Ovary (tissue), 9 donors: Measurements from ENCODE around the gene NUP160. TPM values are rescaled to one million over a fixed set of nuclear protein-coding genes. Genes with fewer than 3 reads are reported as not detected.

ENCODE experiments used
- DNase-seq, 5 donors: peaks; one replicate each; pipeline ENCODE4 v3.0.0-alpha.2; 2019 to 2020
- H3K27ac ChIP-seq, 2 donors: fragments of 200-600 bp; one replicate each; pipeline versions ENCODE4 v1.5.1 to v1.8.0; 2019 to 2022
- H3K27me3 ChIP-seq: fragments of 200-600 bp; one replicate; pipeline ENCODE4 v1.8.0; 2022
- H3K36me3 ChIP-seq: fragments of 200-600 bp; sonication (generic); one replicate; pipeline ENCODE4 v1.5.1; 2019
- H3K4me1 ChIP-seq: one replicate; pipeline ENCODE4 v1.8.1; 2013; ENCODE audit warnings: mild to moderate bottlenecking, moderate library complexity; ENCODE audit not compliant: insufficient read depth
- H3K4me3 ChIP-seq: fragments of 200-600 bp; sonication (generic); one replicate; pipeline ENCODE4 v1.5.1; 2017
- H3K9me3 ChIP-seq, 2 donors: fragments of 200-600 bp in 1 of 2; sonication (generic) in 1 of 2; one replicate each; pipeline versions ENCODE4 v1.5.1 to v1.8.1; 2013 to 2019; ENCODE audit warnings: mild to moderate bottlenecking in 1 of 2, moderate library complexity in 1 of 2
- CTCF ChIP-seq, 3 donors: fragments of 450-650 bp in 2 of 3; fragments of 200-600 bp in 1 of 3; IDR thresholded peaks; one replicate each; pipeline versions ENCODE4 v1.5.1 to v1.8.0; 2016 to 2022; ENCODE audit warnings: antibody characterized with exemption in 3 of 3, mild to moderate bottlenecking in 1 of 3
- EP300 ChIP-seq: sonication (generic); formaldehyde crosslinking; IDR thresholded peaks from one replicate; pipeline ENCODE4 v1.6.1; 2017; ENCODE audit warnings: antibody characterized with exemption
- POLR2A ChIP-seq: fragments of 450-650 bp; IDR thresholded peaks from one replicate; pipeline ENCODE4 v1.6.1; 2017; ENCODE audit warnings: antibody characterized with exemption, mild to moderate bottlenecking, moderate library complexity
- WGBS, 3 donors: extraction: QIAGEN DNeasy Blood & Tissue Kit in 1 of 3; methylation state at CpG; one replicate each; pipeline versions ENCODE4 v1.1.5 to v1.1.7; 2013 to 2017; 5-methylcytosine and 5-hydroxymethylcytosine counted together
- intact Hi-C, 4 donors: fragments of 100-400 bp; cut with DNase I; formaldehyde crosslinking; loops; one replicate each; pipeline versions ENCODE4 v1.11.0 to v1.15.1; 2022 to 2023
- polyA plus RNA-seq, 2 donors: library from polyadenylated mRNA; stranded (reverse); fragments of 200-250 nt in 1 of 2; fragments of 350-450 nt in 1 of 2; fragmentation: Illumina TruSeq in 1 of 2; extraction: RNeasy Lipid Tissue Mini Kit (QIAGEN cat#74804) in 1 of 2; gene quantifications; one replicate each; pipeline ENCODE4 v1.2.3, GENCODE V29; 2013 to 2014
- total RNA-seq, 7 donors: library from RNA; depleted of rRNA in 2 of 7; stranded (reverse); fragments of >200 nt in 2 of 7; fragmentation: NEBNext Ultra II Directional in 3 of 7; extraction: Animal tissue kit (Norgen Biotek cat#: 25700) in 3 of 7; gene quantifications; one replicate each; pipeline versions ENCODE4 v1.1.0 to v1.2.4, GENCODE V29; 2016 to 2023
- donor health status: DM: no; HTN: no; CAD: no; lungs with moderate emphysema.
- donor health status: DM: no; HTN: no; CAD: no.
- donor health status: Bipolar disorder and iron deficiency.
- donor health status: DM: yes; HTN: yes; CAD: no.
- donor health status: DM: no; HTN: no; CAD: no.
- donor health status: DM: yes; HTN: yes; CAD: no.

NUP160 gene
- total and polyA plus RNA-seq, 9 donors, result 21.3 to 48.5 (median 31.6) TPM

GRCh38 chr11:47788181-47788580, 60.0 kb downstream of the NUP160 start:
- intact Hi-C loops, result no loop called here
- no peaks in the 10 kb centered on the region for H3K36me3 ChIP-seq

GRCh38 chr11:47786373-47786772, 61.8 kb downstream of the NUP160 start:
- TF ChIP-seq EP300 (no peak), CTCF (IDR thresholded peaks at IDR 0.05) (no peak), POLR2A (no peak)
- Histone ChIP-seq H3K9me3 (no peaks in the 10 kb centered on the region), H3K27me3 (no peaks in the 10 kb centered on the region), H3K4me3 (no peak overlapping the region), H3K27ac (no peak overlapping the region), H3K4me1 (peaks cover 2% of the 10 kb centered on the region), H3K36me3 (no peaks in the 10 kb centered on the region)
- no peak for DNase-seq
- intact Hi-C loops, result no loop called here
- WGBS, 3 donors, result 57 to 62% (median 59%) methylated on average over 2 of the region's 2 CpGs

More at GRCh38 chr11:47788181-47788580, 60.0 kb downstream of the NUP160 start:
- WGBS, 3 donors, result 92 to 96% (median 94%) methylated on average over 7 of the region's 7 CpGs
- Histone ChIP-seq H3K27me3 (no peaks in the 10 kb centered on the region), H3K9me3 (no peaks in the 10 kb centered on the region), H3K27ac (no peak overlapping the region), H3K4me1 (peaks cover 4% of the 10 kb centered on the region), H3K4me3 (no peak overlapping the region)
- DNase-seq, result no peak
- TF ChIP-seq CTCF (IDR thresholded peaks at IDR 0.05) (no peak), EP300 (no peak), POLR2A (no peak)

- Histone ChIP-seq H3K27me3 (no peaks in the 10 kb centered on the region), H3K4me3 (no peak overlapping the region), H3K9me3 (no peaks in the 10 kb centered on the region), H3K27ac (no peak overlapping the region), H3K36me3 (no peaks in the 10 kb centered on the region), H3K4me1 (no peaks in the 10 kb centered on the region)
- TF ChIP-seq POLR2A, result no peak
- TF ChIP-seq CTCF (IDR thresholded peaks at IDR 0.05), result no peak
- TF ChIP-seq EP300, result no peak
- whole genome bisulfite sequencing, 3 donors, result 81 to 91% (median 86%) methylated on average over 4 of the region's 4 CpGs
- no peak for DNase-seq
- intact Hi-C loops, result no loop called here
Observed at GRCh38 chr11:47784785-47785381, 63.3 kb downstream of the NUP160 start.

GRCh38 chr11:47783087-47783610, 65.0 kb downstream of the NUP160 start:
- no peaks in the 10 kb centered on the region for H3K27me3 ChIP-seq
- H3K9me3 ChIP-seq, result no peaks in the 10 kb centered on the region
- H3K27ac ChIP-seq, result no peak overlapping the region
- TF ChIP-seq POLR2A (no peak), EP300 (no peak), CTCF (IDR thresholded peaks at IDR 0.05) (no peak)
- WGBS, 3 donors, result 73 to 80% (median 79%) methylated on average over 2 of the region's 2 CpGs
- intact Hi-C loops, result no loop called here
- H3K4me3 ChIP-seq, result no peak overlapping the region
- no peak for DNase-seq
- H3K4me1 ChIP-seq, result no peaks in the 10 kb centered on the region
- no peaks in the 10 kb centered on the region for H3K36me3 ChIP-seq
